ENCODE data around the gene VPS13D. TPM values are rescaled to one million over a fixed set of nuclear protein-coding genes. Genes with fewer than 3 reads are reported as not detected.

Gene VPS13D
- total and polyA plus RNA-seq, 2 donors (not counting 3 experiments of a cell fraction or from before 2014, with no cell fraction given): 13.6 to 48.5 TPM

GRCh38 chr1:12542138-12542465 lies 312.3 kb downstream of the VPS13D start:
- H3K4me3 ChIP-seq (replicated peaks in 1 of 3; ENCODE audit: insufficient read depth in 1 of 3, low read depth in 1 of 3, low read length in 3 of 3): no peak overlapping the region
- BruUV-seq (replicated peaks): no TSS peak
- no peaks in the 10 kb centered on the region for H3K9me1 ChIP-seq (replicated peaks; ENCODE audit: control insufficient read depth, extremely low read depth, insufficient read depth, low read length)
- POLR2A ChIA-PET: no interaction called here
- no peak overlapping the region for H2AFZ ChIP-seq (ENCODE audit: low read depth, low read length)
- no peaks in the 10 kb centered on the region for H3K36me3 ChIP-seq (ENCODE audit: control insufficient read depth in 2 of 2, extremely low read depth in 1 of 2, insufficient read depth in 2 of 2, low read length in 2 of 2)
- H3K79me2 ChIP-seq (ENCODE audit: control insufficient read depth, insufficient read depth, low read length): no peaks in the 10 kb centered on the region
- H3K27ac ChIP-seq (ENCODE audit: insufficient read depth, low read depth, low read length): no peak overlapping the region
- intact Hi-C loops (cut with micrococcal nuclease) (loop anchor here (1.0 to 5.0 kb wide), 2 partner anchors 55 to 64 kb away; no protein-coding TSS in a partner anchor), dilution Hi-C loops (cut with MboI; ENCODE audit: extremely low pct_ligation_motif_present, low sequenced_read_pairs) (no loop called here)
- no peak overlapping the region for H3K4me2 ChIP-seq (ENCODE audit: insufficient read depth, low read length)
- FAIRE-seq (no peak), DNase-seq (ENCODE audit: low read depth, low spot score) (no peak)
- CTCF ChIA-PET: interaction anchor here (1.6 to 3.3 kb wide), 2 partner anchors 77 to 87 kb away, joined by 3 to 15 read pairs; partner anchors contain the start of gene DHRS3
- no peaks in the 10 kb centered on the region for H4K20me1 ChIP-seq (replicated peaks; ENCODE audit: control insufficient read depth, extremely low read depth, insufficient read depth, low read length)
- H3K9me3 ChIP-seq (replicated peaks; ENCODE audit: control insufficient read depth, insufficient read depth, low read length): no peaks in the 10 kb centered on the region
- H3K4me1 ChIP-seq (ENCODE audit: control insufficient read depth, extremely low read depth, insufficient read depth, low read length): peaks cover 24% of the 10 kb centered on the region
- TF ChIP-seq MYC (IDR thresholded peaks at IDR 0.05; ENCODE audit: low read depth, low read length): no peak
- no peak for TF ChIP-seq MAX (IDR thresholded peaks at IDR 0.05; ENCODE audit: insufficient read depth, insufficient read length)
- no peak for TF ChIP-seq POLR2A (IDR thresholded peaks at IDR 0.05; ENCODE audit: low read depth, low read length)
- no peak for TF ChIP-seq CTCF (IDR thresholded peaks at IDR 0.05; ENCODE audit: extremely low read depth in 1 of 2, insufficient read depth in 1 of 2, low read depth in 1 of 2, low read length in 2 of 2)
- no peak for TF ChIP-seq FOS (IDR thresholded peaks at IDR 0.05; ENCODE audit: borderline replicate concordance, insufficient read depth, low read length)
- no peak for TF ChIP-seq POLR2AphosphoS5 (IDR thresholded peaks at IDR 0.05; ENCODE audit: insufficient read depth, low read depth, low read length)
- no peak for TF ChIP-seq EZH2 (IDR thresholded peaks at IDR 0.05; ENCODE audit: borderline replicate concordance, low read depth, low read length, severe bottlenecking)
- TF ChIP-seq JUN (IDR thresholded peaks at IDR 0.05; ENCODE audit: borderline replicate concordance, insufficient read depth, insufficient read length, low read depth): no peak
- TF ChIP-seq GATA2 (IDR thresholded peaks at IDR 0.05; ENCODE audit: insufficient read depth, insufficient read length, low read depth, low read length): no peak
- H3K9ac ChIP-seq (replicated peaks; ENCODE audit: extremely low read depth, insufficient read depth, low read length): no peak overlapping the region
- no peaks in the 10 kb centered on the region for H3K27me3 ChIP-seq (ENCODE audit: control insufficient read depth in 2 of 2, insufficient read depth in 2 of 2, low read length in 2 of 2)

Data from endothelial cell of umbilical vein (primary cell).